ENCODE data around the gene BRD3OS.
"Not testable (repeated sequence)": the region's sequence is repeated elsewhere in the genome, so short reads cannot be mapped to it uniquely, and the experiment has no call there.

BRD3OS gene

DNA sequence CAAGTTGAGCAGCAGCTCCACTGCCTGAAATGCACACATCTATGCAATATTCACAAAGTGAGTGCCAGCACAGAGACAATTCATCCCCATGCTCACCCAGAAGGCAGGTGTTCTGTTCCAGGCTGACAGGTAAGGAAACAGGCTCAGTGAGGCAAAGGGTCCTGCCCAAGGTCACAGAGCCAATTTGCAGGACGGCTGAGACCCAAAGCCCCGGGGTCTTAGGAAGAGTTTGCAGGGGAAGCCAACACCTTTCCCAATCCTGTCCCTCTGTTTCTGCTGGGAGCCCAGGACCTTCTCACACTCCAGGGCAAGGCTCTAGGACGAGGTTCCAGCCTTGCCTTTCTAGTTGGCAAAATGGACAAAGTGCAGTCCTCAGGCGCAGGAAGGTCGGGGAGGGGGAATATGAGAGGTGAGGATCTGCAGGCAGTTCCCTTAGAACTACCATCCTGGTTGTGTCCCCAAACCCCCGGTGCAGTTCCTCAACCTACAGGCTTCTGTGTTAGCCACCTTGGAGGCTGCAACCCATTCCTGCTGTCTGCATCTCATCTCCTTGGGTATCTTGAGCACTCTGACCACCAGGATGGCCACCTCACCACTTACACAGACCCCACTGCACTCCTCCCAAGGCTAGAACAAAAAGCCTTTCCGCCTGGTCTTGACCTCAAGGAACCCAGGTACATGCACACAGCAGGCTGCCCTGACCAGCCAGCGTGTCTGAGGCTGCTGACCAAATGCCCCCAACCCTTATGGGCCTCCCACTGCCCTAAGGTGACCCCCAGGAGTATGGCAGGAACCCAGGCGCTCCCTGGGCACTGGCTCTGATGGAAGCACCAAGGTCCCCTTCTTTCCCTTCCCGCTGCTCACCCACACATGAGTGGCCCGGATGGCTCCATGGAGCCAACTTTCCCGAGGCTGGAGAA lies 44.5 kb downstream of the BRD3OS start:
- TF ChIP-seq, protein P1, sequence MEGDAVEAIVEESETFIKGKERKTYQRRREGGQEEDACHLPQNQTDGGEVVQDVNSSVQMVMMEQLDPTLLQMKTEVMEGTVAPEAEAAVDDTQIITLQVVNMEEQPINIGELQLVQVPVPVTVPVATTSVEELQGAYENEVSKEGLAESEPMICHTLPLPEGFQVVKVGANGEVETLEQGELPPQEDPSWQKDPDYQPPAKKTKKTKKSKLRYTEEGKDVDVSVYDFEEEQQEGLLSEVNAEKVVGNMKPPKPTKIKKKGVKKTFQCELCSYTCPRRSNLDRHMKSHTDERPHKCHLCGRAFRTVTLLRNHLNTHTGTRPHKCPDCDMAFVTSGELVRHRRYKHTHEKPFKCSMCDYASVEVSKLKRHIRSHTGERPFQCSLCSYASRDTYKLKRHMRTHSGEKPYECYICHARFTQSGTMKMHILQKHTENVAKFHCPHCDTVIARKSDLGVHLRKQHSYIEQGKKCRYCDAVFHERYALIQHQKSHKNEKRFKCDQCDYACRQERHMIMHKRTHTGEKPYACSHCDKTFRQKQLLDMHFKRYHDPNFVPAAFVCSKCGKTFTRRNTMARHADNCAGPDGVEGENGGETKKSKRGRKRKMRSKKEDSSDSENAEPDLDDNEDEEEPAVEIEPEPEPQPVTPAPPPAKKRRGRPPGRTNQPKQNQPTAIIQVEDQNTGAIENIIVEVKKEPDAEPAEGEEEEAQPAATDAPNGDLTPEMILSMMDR (conservative IDR thresholded peaks at IDR 0.05) = no peak
- no peak for TF ChIP-seq ZFX (IDR thresholded peaks at IDR 0.05)
- no peak overlapping the region for H3K27ac ChIP-seq

DNA sequence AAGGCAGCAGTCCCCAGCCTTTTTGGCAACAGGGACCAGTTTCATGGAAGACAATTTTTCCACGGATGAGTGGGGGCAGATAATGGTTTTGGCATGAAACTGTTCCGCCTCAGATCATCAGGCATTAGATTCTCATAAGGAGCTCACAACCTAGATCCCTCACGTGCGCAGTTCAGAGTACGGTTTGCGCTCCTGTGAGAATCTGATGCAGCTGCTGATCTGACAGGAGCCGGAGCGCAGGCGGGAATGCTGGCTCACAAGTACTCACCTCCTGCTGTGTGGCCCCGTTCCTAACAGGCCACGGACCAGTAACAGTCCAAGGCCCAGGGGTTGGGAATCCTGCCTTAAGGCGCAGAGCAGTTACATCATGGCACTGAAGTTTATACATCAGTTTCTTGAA lies 45.9 kb downstream of the BRD3OS start:
- TF ChIP-seq, protein P1 (conservative IDR thresholded peaks at IDR 0.05) = no peak
- no peak for TF ChIP-seq ZFX (IDR thresholded peaks at IDR 0.05)
- H3K27ac ChIP-seq = no peak overlapping the region

DNA sequence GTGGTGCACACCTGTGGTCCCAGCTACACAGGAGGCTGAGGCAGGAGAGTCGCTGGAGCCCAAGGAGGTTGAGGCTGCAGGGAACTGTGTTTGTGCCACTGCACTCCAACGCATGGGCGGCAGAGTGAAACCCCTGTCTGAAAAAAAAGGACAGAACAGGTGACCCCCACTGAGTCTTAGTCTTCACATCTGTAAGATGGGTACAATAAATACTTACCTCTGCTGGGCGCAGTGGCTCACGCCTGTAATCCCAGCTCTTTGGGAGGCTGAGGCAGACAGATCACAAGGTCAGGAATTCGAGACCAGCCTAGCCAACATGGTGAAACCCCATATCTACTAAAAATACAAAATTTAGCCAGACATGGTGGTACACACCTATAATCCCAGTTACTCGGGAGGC lies 47.4 kb downstream of the BRD3OS start:
- not testable (repeated sequence) for H3K27ac ChIP-seq

DNA sequence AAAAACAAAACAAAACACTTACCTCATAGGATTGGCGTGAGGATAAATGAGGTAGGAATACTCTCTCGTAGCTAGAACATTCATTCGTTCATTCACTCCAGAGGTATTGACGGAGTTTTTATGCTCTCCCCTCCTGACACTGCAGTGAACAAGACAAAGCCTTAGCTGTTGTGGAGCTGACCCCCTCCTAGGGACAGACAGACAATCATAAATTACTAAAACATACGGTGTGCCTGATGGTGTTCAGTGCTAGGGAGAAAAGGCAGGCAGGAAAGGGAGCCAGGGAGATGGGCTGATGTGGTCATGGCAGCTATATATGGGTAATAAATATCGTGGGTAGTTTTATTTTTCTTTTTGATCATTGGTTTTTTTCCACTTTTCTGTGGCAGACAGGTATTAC lies 48.2 kb downstream of the BRD3OS start:
- no peak overlapping the region for H3K27ac ChIP-seq

DNA sequence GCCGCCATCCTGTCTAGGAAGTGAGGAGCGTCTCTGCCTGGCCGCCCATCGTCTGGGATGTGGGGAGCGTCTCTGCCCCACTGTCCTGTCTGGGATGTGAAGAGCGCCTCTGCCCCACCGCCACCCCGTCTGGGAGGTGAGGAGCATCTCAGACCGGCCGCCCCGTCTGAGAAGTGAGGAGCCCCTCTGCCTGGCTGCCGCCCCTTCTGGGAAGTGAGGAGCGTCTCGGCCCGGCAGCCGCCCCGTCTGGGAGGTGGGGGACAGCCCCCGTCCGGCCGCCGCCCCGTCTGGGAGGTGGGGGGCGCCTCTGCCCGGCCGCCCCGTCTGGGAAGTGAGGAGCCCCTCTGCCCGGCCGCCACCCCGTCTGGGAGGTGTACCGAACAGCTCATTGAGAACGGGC lies 50.4 kb downstream of the BRD3OS start:
- H3K27ac ChIP-seq = not testable (repeated sequence)

More for the DNA sequence above, 48.2 kb downstream of the BRD3OS start:
- TF ChIP-seq, protein P1 (conservative IDR thresholded peaks at IDR 0.05) = no peak
- TF ChIP-seq ZFX (IDR thresholded peaks at IDR 0.05) = no peak

DNA sequence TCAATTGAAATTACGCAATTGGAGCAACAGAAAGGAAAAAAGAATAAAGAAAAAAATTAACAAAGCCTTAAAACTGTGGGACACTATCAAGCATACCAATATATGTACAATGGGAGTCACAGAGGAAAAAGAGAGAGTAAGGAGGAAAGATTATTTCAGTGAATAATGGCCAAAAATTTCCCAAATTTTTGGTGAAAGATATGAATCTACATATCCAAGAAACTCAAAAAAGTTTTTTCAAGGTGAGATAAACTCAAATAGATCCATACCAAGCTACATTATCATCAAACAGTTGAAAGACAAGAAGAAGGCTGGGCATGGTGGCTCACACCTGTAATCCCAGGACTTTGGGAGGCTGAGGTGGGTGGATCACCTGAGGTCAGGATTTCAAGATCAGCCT lies 51.4 kb downstream of the BRD3OS start:
- no peak overlapping the region for H3K27ac ChIP-seq
- TF ChIP-seq, protein P1 (conservative IDR thresholded peaks at IDR 0.05) = no peak
- TF ChIP-seq ZFX (IDR thresholded peaks at IDR 0.05) = no peak
